H1 (cell line): ENCODE results near the gene TRABD2A. TPM values are rescaled to one million over a fixed set of nuclear protein-coding genes. Genes with fewer than 3 reads are reported as not detected.

Experiments
- CTCF ChIA-PET: fragments of 300-600 bp; sonication (Branson Sonifier 250); formaldehyde crosslinking; loops from one replicate; lab custom pipeline; 2021; ENCODE audit not compliant: partially characterized antibody; lab: Charles Lee
- POLR2A ChIA-PET: fragments of 300-600 bp; sonication (Branson Sonifier 250); formaldehyde crosslinking; loops from one replicate; lab custom pipeline; 2021; ENCODE audit warnings: inconsistent platforms; ENCODE audit not compliant: partially characterized antibody; lab: Charles Lee
- DNase-seq, 2 experiments: peaks; one replicate each; pipeline versions ENCODE4 v3.0.0 to v3.0.0-alpha.2; 2010 to 2022; ENCODE audit warnings: low spot score in 2 of 2, low read depth in 1 of 2, mixed read lengths in 1 of 2
- FAIRE-seq: peaks from 2 replicates; lab custom pipeline; 2011; peaks lifted over from hg19 to GRCh38; lab: Jason Lieb, UNC
- H2AFZ ChIP-seq: 2 replicates; pipeline ENCODE4 v1.8.1; 2012; ENCODE audit warnings: low read length, inconsistent platforms
- H2AK5ac ChIP-seq: 2 replicates; pipeline ENCODE4 v1.6.1; 2013; ENCODE audit warnings: low read depth, low read length
- H2BK120ac ChIP-seq: replicated peaks from 2 replicates; pipeline ENCODE3; 2013; ENCODE audit warnings: low read depth, low read length, inconsistent platforms
- H2BK12ac ChIP-seq: 2 replicates; pipeline ENCODE4 v1.6.1; 2013; ENCODE audit warnings: low read depth, low read length
- H2BK15ac ChIP-seq: 2 replicates; pipeline ENCODE4 v1.6.1; 2013; ENCODE audit warnings: low read length
- H2BK20ac ChIP-seq: 2 replicates; pipeline ENCODE4 v1.6.1; 2013; ENCODE audit warnings: low read length
- H2BK5ac ChIP-seq: 2 replicates; pipeline ENCODE4 v1.6.1; 2013; ENCODE audit warnings: low read depth, low read length
- H3K14ac ChIP-seq: 2 replicates; pipeline ENCODE4 v1.6.1; 2013; ENCODE audit warnings: inconsistent platforms; ENCODE audit not compliant: insufficient read length
- H3K18ac ChIP-seq: 2 replicates; pipeline ENCODE4 v1.6.1; 2013; ENCODE audit warnings: low read length; ENCODE audit errors: extremely low read depth
- H3K23ac ChIP-seq: 2 replicates; pipeline ENCODE4 v1.6.1; 2013; ENCODE audit warnings: inconsistent platforms; ENCODE audit not compliant: insufficient read length
- H3K23me2 ChIP-seq: 2 replicates; pipeline ENCODE4 v1.6.1; 2013; ENCODE audit warnings: low read depth, low read length
- H3K27ac ChIP-seq: 2 replicates; pipeline ENCODE4 v1.6.1; 2011; ENCODE audit warnings: low read depth, low read length, inconsistent platforms
- H3K27me3 ChIP-seq, 4 experiments: replicated peaks in 1 of 4; 1 replicate in 1 of 4; 2 replicates in 3 of 4; pipeline versions ENCODE4 v1.6.1 to v1.8.1; 2011 to 2013; ENCODE audit warnings: low read length in 3 of 4, mild to moderate bottlenecking in 3 of 4, inconsistent platforms in 2 of 4, mixed read lengths in 2 of 4, moderate library complexity in 1 of 4; ENCODE audit not compliant: control insufficient read depth in 3 of 4, insufficient read depth in 3 of 4; ENCODE audit errors: extremely low read depth in 1 of 4
- H3K36me3 ChIP-seq, 4 experiments: 2 replicates each; pipeline versions ENCODE4 v1.6.1 to v1.8.1; 2011 to 2013; ENCODE audit warnings: mild to moderate bottlenecking in 4 of 4, low read length in 3 of 4, moderate library complexity in 2 of 4, control low read depth in 1 of 4, inconsistent platforms in 1 of 4; ENCODE audit not compliant: insufficient read depth in 4 of 4, control insufficient read depth in 2 of 4
- H3K4ac ChIP-seq: replicated peaks from 2 replicates; pipeline ENCODE3; 2013; ENCODE audit warnings: low read length, low read depth, mixed read lengths, inconsistent platforms; ENCODE audit not compliant: insufficient read length
- H3K4me1 ChIP-seq, 4 experiments: replicated peaks in 1 of 4; 1 replicate in 1 of 4; 2 replicates in 3 of 4; pipeline versions ENCODE4 v1.6.1 to v1.8.1; 2011 to 2013; ENCODE audit warnings: low read length in 3 of 4, inconsistent platforms in 2 of 4, mixed read lengths in 1 of 4; ENCODE audit not compliant: insufficient read depth in 4 of 4, control insufficient read depth in 3 of 4
- H3K4me2 ChIP-seq, 2 experiments: 2 replicates each; pipeline versions ENCODE4 v1.6.1 to v1.8.1; 2011 to 2013; ENCODE audit warnings: low read depth in 2 of 2, low read length in 2 of 2, control low read depth in 1 of 2, inconsistent platforms in 1 of 2, mild to moderate bottlenecking in 1 of 2; ENCODE audit not compliant: insufficient read depth in 1 of 2
- H3K4me3 ChIP-seq, 4 experiments: fragments of 200-600, 300-600 bp in 1 of 4; sonication (generic), shearing (Covaris generic), sonication (Bioruptor Twin) in 1 of 4; 2 replicates each; pipeline versions ENCODE4 v1.5.1 to v1.8.1; 2011 to 2016; ENCODE audit warnings: low read length in 4 of 4, low read depth in 3 of 4, control low read depth in 2 of 4, inconsistent platforms in 2 of 4, mild to moderate bottlenecking in 2 of 4, mixed read lengths in 1 of 4, moderate library complexity in 1 of 4; ENCODE audit not compliant: insufficient read depth in 2 of 4; ENCODE audit errors: extremely low read depth in 1 of 4
- H3K56ac ChIP-seq: replicated peaks from 2 replicates; pipeline ENCODE3; 2013; ENCODE audit warnings: low read depth, mild to moderate bottlenecking, mixed read lengths, low read length, inconsistent platforms; ENCODE audit not compliant: insufficient read length
- H3K79me1 ChIP-seq: 2 replicates; pipeline ENCODE4 v1.6.1; 2013; ENCODE audit warnings: low read depth, low read length, control low read depth
- H3K79me2 ChIP-seq, 2 experiments: 2 replicates each; pipeline versions ENCODE4 v1.6.1 to v1.8.1; 2012 to 2013; ENCODE audit warnings: low read length in 2 of 2, mild to moderate bottlenecking in 2 of 2, inconsistent platforms in 1 of 2; ENCODE audit not compliant: insufficient read depth in 2 of 2, control insufficient read depth in 1 of 2
- H3K9ac ChIP-seq, 4 experiments: replicated peaks in 1 of 4; 1 replicate in 1 of 4; 2 replicates in 3 of 4; pipeline versions ENCODE4 v1.6.1 to v1.8.1; 2011 to 2013; ENCODE audit warnings: low read depth in 3 of 4, low read length in 3 of 4, control low read depth in 2 of 4, mild to moderate bottlenecking in 2 of 4, moderate library complexity in 2 of 4, inconsistent platforms in 1 of 4; ENCODE audit errors: extremely low read depth in 1 of 4
- H3K9me3 ChIP-seq, 2 experiments: 2 replicates each; pipeline versions ENCODE4 v1.6.1 to v1.8.1; 2012 to 2013; ENCODE audit warnings: mild to moderate bottlenecking in 2 of 2, moderate library complexity in 2 of 2, control low read depth in 1 of 2, inconsistent platforms in 1 of 2, low read depth in 1 of 2, low read length in 1 of 2, mixed read lengths in 1 of 2; ENCODE audit not compliant: insufficient read depth in 2 of 2
- H4K20me1 ChIP-seq, 2 experiments: replicated peaks in 1 of 2; 2 replicates each; pipeline versions ENCODE3 to v1.8.1; 2011 to 2013; ENCODE audit warnings: inconsistent platforms in 2 of 2, low read length in 2 of 2, mild to moderate bottlenecking in 1 of 2; ENCODE audit not compliant: insufficient read depth in 2 of 2, control insufficient read depth in 1 of 2
- H4K5ac ChIP-seq: 2 replicates; pipeline ENCODE4 v1.6.1; 2013; ENCODE audit warnings: low read length, low read depth, mixed read lengths, inconsistent platforms; ENCODE audit not compliant: insufficient read length
- H4K8ac ChIP-seq: 2 replicates; pipeline ENCODE4 v1.8.0; 2013; ENCODE audit warnings: mild to moderate bottlenecking, moderate library complexity, low read length, inconsistent platforms; ENCODE audit not compliant: insufficient read depth; ENCODE audit errors: extremely low read depth
- H4K91ac ChIP-seq: replicated peaks from 2 replicates; pipeline ENCODE3; 2013; ENCODE audit warnings: low read length, mixed read lengths, inconsistent platforms; ENCODE audit not compliant: insufficient read length
- BRCA1 ChIP-seq: IDR thresholded peaks from 2 replicates; pipeline ENCODE4 v1.6.1; 2012; ENCODE audit warnings: low read depth, low read length, improper control_type of control experiment
- CEBPB ChIP-seq: IDR thresholded peaks from 2 replicates; pipeline ENCODE4 v1.6.1; 2012; ENCODE audit warnings: low read depth, low read length
- HDAC2 ChIP-seq, 2 experiments: fragments of 300-600 bp in 1 of 2; sonication (generic) in 1 of 2; IDR thresholded peaks; 2 replicates each; pipeline ENCODE4 v1.6.1; 2011 to 2012; ENCODE audit warnings: low read depth in 2 of 2, low read length in 2 of 2, mild to moderate bottlenecking in 2 of 2, moderate library complexity in 2 of 2, borderline replicate concordance in 1 of 2, inconsistent platforms in 1 of 2
- HDAC6 ChIP-seq: IDR thresholded peaks from one replicate; pipeline ENCODE4 v1.7.1; 2012; ENCODE audit warnings: low read depth, mild to moderate bottlenecking, inconsistent platforms, low read length, moderate library complexity
- JUN ChIP-seq: IDR thresholded peaks from 2 replicates; pipeline ENCODE4 v1.6.1; 2011; ENCODE audit warnings: low read depth, mild to moderate bottlenecking, improper control_type of control experiment, low read length
- KDM4A ChIP-seq: IDR thresholded peaks from one replicate; pipeline ENCODE4 v1.7.1; 2012; ENCODE audit warnings: low read depth, mild to moderate bottlenecking, moderate library complexity, low read length, inconsistent platforms; ENCODE audit not compliant: severe bottlenecking
- RNF2 ChIP-seq: fragments of 200-900, 300-1000 bp; sonication (generic); IDR thresholded peaks from 2 replicates; pipeline ENCODE4 v1.7.1; 2016; ENCODE audit warnings: borderline replicate concordance, low read depth, mild to moderate bottlenecking, antibody characterized with exemption, low read length; ENCODE audit not compliant: poor library complexity, severe bottlenecking; ENCODE audit errors: missing control alignments
- SAP30 ChIP-seq: fragments of 300-600 bp; sonication (generic); IDR thresholded peaks from 2 replicates; pipeline ENCODE4 v1.7.1; 2012; ENCODE audit warnings: low read length, moderate library complexity, mild to moderate bottlenecking, inconsistent platforms; ENCODE audit not compliant: insufficient read depth, insufficient replicate concordance
- SP1 ChIP-seq: IDR thresholded peaks from 2 replicates; pipeline ENCODE4 v1.6.1; 2011; ENCODE audit warnings: low read depth, low read length
- WGBS, 2 experiments: shearing (Covaris generic) in 1 of 2; methylation state at CpG; one replicate each; pipeline versions ENCODE4 v1.1.6 to v1.1.7; 2013 to 2015; ENCODE audit warnings: low lambda C conversion rate in 2 of 2, mixed read lengths in 2 of 2, inconsistent platforms in 1 of 2, low coverage in 1 of 2, missing lambda C conversion rate in 1 of 2; ENCODE audit not compliant: insufficient replicate concordance in 2 of 2, insufficient coverage in 1 of 2, insufficient read length in 1 of 2; ENCODE audit errors: extremely low coverage in 1 of 2, missing lambda C conversion rate in 1 of 2; 5-methylcytosine and 5-hydroxymethylcytosine counted together
- polyA plus RNA-seq, 7 experiments: library from polyadenylated mRNA; depleted of rRNA in 3 of 7; stranded (reverse) in 5 of 7; unstranded in 2 of 7; fragments of >200 nt in 5 of 7; fragments of 200-250 nt in 2 of 7; gene quantifications; 1 replicate in 5 of 7; 2 replicates in 1 of 7; 4 replicates in 1 of 7; pipeline versions ENCODE4 v1.2.1 to v1.2.3, GENCODE V29; 2011 to 2013; ENCODE audit warnings: missing spikeins in 2 of 7, mixed read lengths in 2 of 7
- total RNA-seq: library from RNA; stranded (reverse); fragmentation: NEBNext Ultra II Directional; extraction: Animal tissue kit (Norgen Biotek cat#: 25700); gene quantifications from 2 replicates; pipeline ENCODE4 v1.2.1, GENCODE V29; 2021

TRABD2A gene
- total and polyA plus RNA-seq, 2 of the 8 experiments (the other 6 are each of a cell fraction or from before 2014, with no cell fraction given) = 17.3 to 18.6 TPM

GRCh38 chr2:84905181-84906107 lies 24.6 kb upstream of the TRABD2A start, which contains the start of gene TMSB10:
Gene TMSB10, plus strand, starts transcription at chr2:84905656.
- peak within 1 kb of the TSS; percentile 58 for H4K5ac ChIP-seq
- FAIRE-seq = no peak
- TF ChIP-seq CEBPB = no peak
- no peak for TF ChIP-seq HDAC6
- TF ChIP-seq HDAC2 (IDR thresholded peaks at IDR 0.05; ENCODE audit: borderline replicate concordance in 1 of 2, low read depth in 2 of 2, low read length in 2 of 2) = peak in 1 of 2 experiments; percentile 10; a peak in 1 of 4 replicates
- TF ChIP-seq BRCA1 = no peak
- no peak for TF ChIP-seq SAP30
- no peak; the same call in 1 of the 2 replicates for TF ChIP-seq SP1
- TF ChIP-seq RNF2 = no peak
- peak; percentile 52 for TF ChIP-seq KDM4A
- TF ChIP-seq JUN = no peak

More at GRCh38 chr2:84905181-84906107, 24.6 kb upstream of the TRABD2A start, which contains the start of gene TMSB10:
- H3K23me2 ChIP-seq = peaks cover 20% of the 10 kb centered on the region
- H2AK5ac ChIP-seq = no peak within 1 kb of the TSS
- H3K56ac ChIP-seq = peak within 1 kb of the TSS; percentile 89
- H2AFZ ChIP-seq = peak within 1 kb of the TSS; percentile 84
- peak within 1 kb of the TSS; percentile 69 for H2BK120ac ChIP-seq
- H3K4me3 ChIP-seq = peak within 1 kb of the TSS; percentile 82 to 99 (median 90)
- DNase-seq = peak in 1 of 2 experiments; percentile 87
- H4K8ac ChIP-seq = peak within 1 kb of the TSS; percentile 82
- H2BK5ac ChIP-seq = peak within 1 kb of the TSS; percentile 95; the same call in 1 of the 2 replicates
- peaks cover 0 to 14% (median 7%) of the 10 kb centered on the region in 4 experiments for H3K4me1 ChIP-seq
- CTCF ChIA-PET = interaction anchor here (0.6 to 3.5 kb wide), 3 partner anchors 14 to 47 kb away, joined by 3 to 22 read pairs (median 4); no protein-coding TSS in a partner anchor
- H3K27ac ChIP-seq = peak within 1 kb of the TSS; percentile 62; the same call in 1 of the 2 replicates
- peaks cover 0 to 12% of the 10 kb centered on the region in 2 experiments; a peak in 1 of 4 replicates for H3K79me2 ChIP-seq
- H3K9me3 ChIP-seq = no peaks in the 10 kb centered on the region
- POLR2A ChIA-PET = interaction anchor here (0.8 to 3.3 kb wide), 11 partner anchors 10 to 421 kb away, joined by 3 to 25 read pairs (median 4); no protein-coding TSS in a partner anchor
- WGBS, 2 experiments = 0% methylated on average over 47 of the region's 94 CpGs; no CpG with 5 or more reads in 1 of the 2 experiments
- H3K9ac ChIP-seq = peak within 1 kb of the TSS; percentile 70 to 79 (median 78)
- peak within 1 kb of the TSS; percentile 88 for H3K18ac ChIP-seq
- no peaks in the 10 kb centered on the region for H3K79me1 ChIP-seq
- H2BK20ac ChIP-seq = peak within 1 kb of the TSS; percentile 75; the same call in 1 of the 2 replicates
- peak within 1 kb of the TSS; percentile 71; the same call in 1 of the 2 replicates for H2BK12ac ChIP-seq
- peaks cover 0 to 8% (median 0%) of the 10 kb centered on the region in 4 experiments; a peak in 3 of 8 replicates for H3K36me3 ChIP-seq
- peak within 1 kb of the TSS; percentile 98 for H4K91ac ChIP-seq
- H3K23ac ChIP-seq = no peak within 1 kb of the TSS
- peak within 1 kb of the TSS; percentile 84 to 99 for H3K4me2 ChIP-seq
- H4K20me1 ChIP-seq = peaks cover 0 to 9% of the 10 kb centered on the region in 2 experiments
- H2BK15ac ChIP-seq = no peak within 1 kb of the TSS; the same call in 1 of the 2 replicates
- H3K14ac ChIP-seq = no peak within 1 kb of the TSS
- peaks cover 0 to 10% (median 8%) of the 10 kb centered on the region in 4 experiments; a peak in 6 of 7 replicates for H3K27me3 ChIP-seq
- H3K4ac ChIP-seq = peak within 1 kb of the TSS; percentile 94
